Measurements from ENCODE around the gene AK3.
"Not testable (repeated sequence)": the region's sequence is repeated elsewhere in the genome, so short reads cannot be mapped to it uniquely, and the experiment has no call there.

DNA sequence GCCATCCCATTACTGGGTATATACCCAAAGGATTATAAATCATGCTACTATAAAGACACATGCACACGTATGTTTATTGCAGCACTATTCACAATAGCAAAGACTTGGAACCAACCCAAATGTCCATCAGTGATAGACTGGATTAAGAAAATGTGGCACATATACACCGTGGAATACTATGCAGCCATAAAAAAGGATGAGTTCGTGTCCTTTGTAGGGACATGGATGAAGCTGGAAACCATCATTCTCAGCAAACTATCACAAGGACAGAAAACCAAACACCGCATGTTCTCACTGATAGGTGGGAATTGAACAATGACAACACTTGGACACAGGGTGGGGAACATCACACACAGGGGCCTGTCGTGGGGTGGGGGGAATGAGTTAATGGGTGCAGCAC lies 80.3 kb downstream of the AK3 start:
- TF ChIP-seq, protein P1, sequence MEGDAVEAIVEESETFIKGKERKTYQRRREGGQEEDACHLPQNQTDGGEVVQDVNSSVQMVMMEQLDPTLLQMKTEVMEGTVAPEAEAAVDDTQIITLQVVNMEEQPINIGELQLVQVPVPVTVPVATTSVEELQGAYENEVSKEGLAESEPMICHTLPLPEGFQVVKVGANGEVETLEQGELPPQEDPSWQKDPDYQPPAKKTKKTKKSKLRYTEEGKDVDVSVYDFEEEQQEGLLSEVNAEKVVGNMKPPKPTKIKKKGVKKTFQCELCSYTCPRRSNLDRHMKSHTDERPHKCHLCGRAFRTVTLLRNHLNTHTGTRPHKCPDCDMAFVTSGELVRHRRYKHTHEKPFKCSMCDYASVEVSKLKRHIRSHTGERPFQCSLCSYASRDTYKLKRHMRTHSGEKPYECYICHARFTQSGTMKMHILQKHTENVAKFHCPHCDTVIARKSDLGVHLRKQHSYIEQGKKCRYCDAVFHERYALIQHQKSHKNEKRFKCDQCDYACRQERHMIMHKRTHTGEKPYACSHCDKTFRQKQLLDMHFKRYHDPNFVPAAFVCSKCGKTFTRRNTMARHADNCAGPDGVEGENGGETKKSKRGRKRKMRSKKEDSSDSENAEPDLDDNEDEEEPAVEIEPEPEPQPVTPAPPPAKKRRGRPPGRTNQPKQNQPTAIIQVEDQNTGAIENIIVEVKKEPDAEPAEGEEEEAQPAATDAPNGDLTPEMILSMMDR (IDR thresholded peaks at IDR 0.05), result not testable (repeated sequence)
- not testable (repeated sequence) for TF ChIP-seq POLR2AphosphoS5 (IDR thresholded peaks at IDR 0.05; ENCODE audit: low read depth, low read length); SIN3A (IDR thresholded peaks at IDR 0.05; ENCODE audit: borderline replicate concordance, insufficient read depth, low read depth, low read length); TCF7L2 (IDR thresholded peaks at IDR 0.05; ENCODE audit: low read depth, low read length)
- TF ChIP-seq, protein P2, sequence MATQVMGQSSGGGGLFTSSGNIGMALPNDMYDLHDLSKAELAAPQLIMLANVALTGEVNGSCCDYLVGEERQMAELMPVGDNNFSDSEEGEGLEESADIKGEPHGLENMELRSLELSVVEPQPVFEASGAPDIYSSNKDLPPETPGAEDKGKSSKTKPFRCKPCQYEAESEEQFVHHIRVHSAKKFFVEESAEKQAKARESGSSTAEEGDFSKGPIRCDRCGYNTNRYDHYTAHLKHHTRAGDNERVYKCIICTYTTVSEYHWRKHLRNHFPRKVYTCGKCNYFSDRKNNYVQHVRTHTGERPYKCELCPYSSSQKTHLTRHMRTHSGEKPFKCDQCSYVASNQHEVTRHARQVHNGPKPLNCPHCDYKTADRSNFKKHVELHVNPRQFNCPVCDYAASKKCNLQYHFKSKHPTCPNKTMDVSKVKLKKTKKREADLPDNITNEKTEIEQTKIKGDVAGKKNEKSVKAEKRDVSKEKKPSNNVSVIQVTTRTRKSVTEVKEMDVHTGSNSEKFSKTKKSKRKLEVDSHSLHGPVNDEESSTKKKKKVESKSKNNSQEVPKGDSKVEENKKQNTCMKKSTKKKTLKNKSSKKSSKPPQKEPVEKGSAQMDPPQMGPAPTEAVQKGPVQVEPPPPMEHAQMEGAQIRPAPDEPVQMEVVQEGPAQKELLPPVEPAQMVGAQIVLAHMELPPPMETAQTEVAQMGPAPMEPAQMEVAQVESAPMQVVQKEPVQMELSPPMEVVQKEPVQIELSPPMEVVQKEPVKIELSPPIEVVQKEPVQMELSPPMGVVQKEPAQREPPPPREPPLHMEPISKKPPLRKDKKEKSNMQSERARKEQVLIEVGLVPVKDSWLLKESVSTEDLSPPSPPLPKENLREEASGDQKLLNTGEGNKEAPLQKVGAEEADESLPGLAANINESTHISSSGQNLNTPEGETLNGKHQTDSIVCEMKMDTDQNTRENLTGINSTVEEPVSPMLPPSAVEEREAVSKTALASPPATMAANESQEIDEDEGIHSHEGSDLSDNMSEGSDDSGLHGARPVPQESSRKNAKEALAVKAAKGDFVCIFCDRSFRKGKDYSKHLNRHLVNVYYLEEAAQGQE (IDR thresholded peaks at IDR 0.05; ENCODE audit: insufficient read depth in 1 of 2, low read depth in 2 of 2, low read length in 1 of 2), result not testable (repeated sequence)

All from Panc1 (cell line).